Ammon's horn (tissue), 1 donor: Measurements from ENCODE around the gene G0S2.

Experiments used
- DNase-seq: peaks from one replicate; pipeline ENCODE4 v3.0.0-alpha.2; 2016; ENCODE audit warnings: low spot score

Gene G0S2

GRCh38 chr1:209648931-209649776, 26.1 kb upstream of the G0S2 start:
- no peak for DNase-seq

- no peak for DNase-seq
Measured at GRCh38 chr1:209650454-209650853, 24.8 kb upstream of the G0S2 start.

- no peak for DNase-seq
Measured at GRCh38 chr1:209651138-209651587, 24.0 kb upstream of the G0S2 start.

DNA sequence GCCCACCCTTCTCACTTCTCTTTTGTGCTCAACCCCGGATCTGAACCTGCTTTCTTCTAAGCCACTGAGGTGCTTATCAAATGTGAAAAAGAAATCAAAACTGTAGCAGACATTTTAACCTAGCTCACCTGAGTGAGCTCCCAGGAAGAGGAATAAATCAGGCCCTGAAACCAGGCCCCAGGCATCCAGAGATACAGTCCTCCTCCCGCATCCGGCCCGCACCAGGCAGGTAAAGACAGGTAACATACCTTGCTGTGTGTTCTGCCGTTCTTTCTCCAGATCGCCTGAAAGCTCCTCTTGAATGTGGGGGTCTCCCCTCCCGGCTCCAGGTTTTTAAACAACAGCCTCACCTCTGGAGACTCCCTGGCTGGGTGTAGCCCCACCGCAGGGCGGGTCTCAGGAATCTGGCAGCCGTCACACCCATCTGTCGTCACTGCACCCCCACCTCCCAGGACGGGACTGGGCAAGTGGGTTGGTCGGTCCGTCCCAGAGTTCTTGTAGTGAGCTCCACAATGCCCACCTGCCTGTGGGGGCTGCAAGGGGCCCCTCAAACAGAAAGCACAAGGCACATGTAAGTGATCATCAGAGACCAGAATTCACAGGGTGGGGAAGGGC, 23.0 kb upstream of the G0S2 start, which contains the start of gene LAMB3:
TSS of gene LAMB3 (minus strand) at position 305 of the 615 bp plus-strand sequence. CDS start 1,481 bp downstream, outside the sequence.
- DNase-seq = no peak

GRCh38 chr1:209652873-209653401, 22.3 kb upstream of the G0S2 start:
- peak; percentile 93 for DNase-seq

- DNase-seq = no peak
Measured at GRCh38 chr1:209653915-209654351, 21.3 kb upstream of the G0S2 start.

- peak; percentile 48 for DNase-seq
Measured at GRCh38 chr1:209655411-209656231, 19.6 kb upstream of the G0S2 start.

GRCh38 chr1:209657140-209657879, 17.9 kb upstream of the G0S2 start:
- DNase-seq = no peak

GRCh38 chr1:209657918-209658317, 17.3 kb upstream of the G0S2 start:
- no peak for DNase-seq

DNA sequence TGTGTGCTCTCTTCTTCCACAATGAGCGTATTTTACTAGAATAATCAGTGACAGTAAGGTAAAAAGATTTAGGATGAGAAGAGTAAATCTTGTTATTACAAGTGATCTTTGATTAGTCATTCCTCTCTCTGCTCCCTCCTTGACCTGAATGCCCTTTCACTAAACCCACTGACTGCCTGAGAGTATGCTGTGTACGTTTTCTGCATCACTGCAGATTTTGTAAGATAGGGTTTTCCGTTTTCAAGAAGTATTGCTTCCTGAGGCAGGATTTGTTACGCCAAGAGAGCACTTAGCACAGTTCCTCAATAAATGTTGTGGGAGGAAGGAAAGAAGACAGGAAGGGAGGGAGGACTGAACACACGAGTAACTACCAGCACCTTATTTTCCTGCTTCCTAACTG, 15.3 kb upstream of the G0S2 start:
- peak; percentile 28 for DNase-seq

GRCh38 chr1:209661071-209661470, 14.1 kb upstream of the G0S2 start:
- no peak for DNase-seq

- DNase-seq = no peak
Measured at GRCh38 chr1:209662879-209663327, 12.3 kb upstream of the G0S2 start.

DNA sequence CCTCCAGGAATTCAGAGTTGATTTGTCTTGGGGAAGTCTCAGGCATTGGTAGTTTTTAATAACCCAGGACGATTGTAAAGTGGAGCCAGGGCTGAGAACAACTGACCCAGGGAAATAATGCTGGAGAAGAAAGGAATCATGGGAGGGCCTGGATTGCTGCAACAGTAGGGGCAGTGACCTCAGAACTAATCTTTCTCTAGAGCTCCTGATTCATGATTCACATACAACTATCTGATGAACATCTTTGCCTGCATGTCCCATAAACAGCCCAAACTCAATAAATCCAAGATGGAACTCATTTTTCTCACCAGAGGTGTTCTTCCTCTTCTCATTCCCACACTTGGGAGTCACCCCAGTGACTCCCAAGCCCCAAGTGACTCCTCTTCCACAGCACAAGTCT, 8.1 kb upstream of the G0S2 start:
- DNase-seq = no peak

DNA sequence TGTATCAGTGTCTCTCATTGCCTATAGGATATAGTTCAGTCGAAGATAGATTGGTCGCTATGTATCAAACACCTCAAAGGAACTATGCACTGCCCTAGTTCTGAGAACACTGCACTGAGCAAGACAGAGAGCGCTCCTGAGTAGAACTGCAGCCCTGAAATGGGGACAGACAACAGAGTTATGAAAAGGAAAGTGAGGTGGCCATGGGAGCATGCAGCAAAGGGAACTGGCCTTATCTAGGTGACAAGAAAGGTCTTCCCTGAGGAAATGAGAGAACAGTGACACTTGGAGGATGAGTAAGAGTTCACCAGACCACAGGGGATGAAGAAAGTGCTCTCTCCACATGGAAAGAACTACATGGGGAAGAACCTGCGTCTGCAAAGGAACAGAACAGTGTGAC, 7.5 kb upstream of the G0S2 start:
- no peak for DNase-seq

- DNase-seq = no peak
Measured at GRCh38 chr1:209670441-209671082, 4.7 kb upstream of the G0S2 start.

DNA sequence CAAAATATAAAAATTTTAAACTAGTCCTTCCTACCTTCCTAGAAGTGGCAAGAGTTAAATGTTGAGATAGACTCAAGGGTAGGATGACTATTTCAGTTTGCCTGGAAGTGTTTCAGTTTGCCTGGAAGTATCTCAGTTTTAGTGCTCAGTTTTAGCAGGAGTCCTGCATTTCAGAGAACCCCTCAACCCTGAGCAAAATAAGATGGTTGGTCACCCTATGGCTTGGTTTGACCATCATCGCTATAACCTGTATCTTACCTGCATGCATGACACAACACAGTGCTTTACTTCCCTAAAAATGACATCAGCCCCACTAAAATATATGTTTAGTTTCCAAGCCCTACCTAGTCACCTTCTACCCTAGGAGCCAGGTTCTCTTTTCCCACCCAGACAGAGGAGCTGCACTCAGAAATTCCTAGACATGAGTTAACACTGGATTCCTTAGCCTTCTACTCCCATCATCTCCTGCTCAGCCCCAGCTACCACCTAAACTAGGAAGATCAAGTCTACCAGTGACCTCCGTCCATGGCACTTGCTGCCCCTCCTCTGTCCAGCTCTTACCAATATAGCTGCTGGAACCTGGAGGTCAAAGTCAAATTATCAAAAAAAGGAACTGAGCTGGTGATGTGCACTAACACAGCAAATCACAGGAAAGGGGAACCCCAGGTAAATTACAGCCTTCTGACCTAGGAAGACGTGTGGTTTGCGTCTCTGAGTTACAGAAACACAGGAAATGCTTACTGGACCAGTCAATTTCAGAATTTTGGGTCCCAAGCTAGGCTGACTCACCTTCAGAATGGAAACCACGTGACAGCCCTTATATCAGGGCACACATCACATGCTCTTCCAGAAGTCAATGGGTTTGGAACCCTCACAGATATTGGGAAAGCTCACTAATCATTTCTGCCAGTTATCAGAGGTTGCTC, 2.2 kb upstream of the G0S2 start:
- no peak for DNase-seq

- DNase-seq = no peak
Measured at GRCh38 chr1:209673631-209674417, 1.4 kb upstream of the G0S2 start.

DNA sequence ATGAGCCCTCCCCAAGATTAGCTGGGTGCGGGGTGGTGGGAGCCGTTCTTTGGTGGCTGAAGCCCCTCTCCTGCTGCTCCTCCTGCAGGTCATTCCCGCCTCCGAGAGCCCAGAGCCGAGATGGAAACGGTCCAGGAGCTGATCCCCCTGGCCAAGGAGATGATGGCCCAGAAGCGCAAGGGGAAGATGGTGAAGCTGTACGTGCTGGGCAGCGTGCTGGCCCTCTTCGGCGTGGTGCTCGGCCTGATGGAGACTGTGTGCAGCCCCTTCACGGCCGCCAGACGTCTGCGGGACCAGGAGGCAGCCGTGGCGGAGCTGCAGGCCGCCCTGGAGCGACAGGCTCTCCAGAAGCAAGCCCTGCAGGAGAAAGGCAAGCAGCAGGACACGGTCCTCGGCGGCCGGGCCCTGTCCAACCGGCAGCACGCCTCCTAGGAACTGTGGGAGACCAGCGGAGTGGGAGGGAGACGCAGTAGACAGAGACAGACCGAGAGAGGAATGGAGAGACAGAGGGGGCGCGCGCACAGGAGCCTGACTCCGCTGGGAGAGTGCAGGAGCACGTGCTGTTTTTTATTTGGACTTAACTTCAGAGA, 448 bp downstream of the G0S2 start:
- peak; percentile 45 for DNase-seq
